GM19240 (cell line): ENCODE data around the gene DPP7.

Experiments used
- DNase-seq: peaks from one replicate; pipeline ENCODE4 v3.0.0; 2011; ENCODE audit warnings: low spot score; ENCODE audit not compliant: insufficient read length

Gene DPP7

GRCh38 chr9:137088121-137088520, 26.4 kb downstream of the DPP7 start:
- no peak for DNase-seq

- DNase-seq: no peak
These were observed 27.1 kb downstream of the DPP7 start for GRCh38 chr9:137087409-137087925.

GRCh38 chr9:137086531-137087408, 27.8 kb downstream of the DPP7 start, which contains the start of gene MAN1B1:
MAN1B1 (plus strand) TSS chr9:137086985; CDS start chr9:137087000, 15 bp downstream.
- DNase-seq: peak; percentile 93

- DNase-seq: no peak
These were observed 28.5 kb downstream of the DPP7 start for GRCh38 chr9:137085920-137086530.

GRCh38 chr9:137084526-137084925, 30.0 kb downstream of the DPP7 start:
- DNase-seq: no peak

- no peak for DNase-seq
These were observed 31.0 kb downstream of the DPP7 start for GRCh38 chr9:137083394-137084004.

- no peak for DNase-seq
These were observed 31.6 kb downstream of the DPP7 start for GRCh38 chr9:137082925-137083290.

- no peak for DNase-seq
These were observed 32.2 kb downstream of the DPP7 start for GRCh38 chr9:137082222-137082924.

- DNase-seq: no peak
These were observed 34.0 kb downstream of the DPP7 start for GRCh38 chr9:137080260-137081122.

GRCh38 chr9:137079401-137079787, 35.1 kb downstream of the DPP7 start:
- no peak for DNase-seq

- DNase-seq: no peak
These were observed 35.7 kb downstream of the DPP7 start for GRCh38 chr9:137078701-137079400.

- no peak for DNase-seq
These were observed 36.5 kb downstream of the DPP7 start for GRCh38 chr9:137077758-137078693.

GRCh38 chr9:137077010-137077747, 37.4 kb downstream of the DPP7 start, which contains the start of gene UAP1L1:
UAP1L1 (plus strand) TSS chr9:137077517; CDS start chr9:137077533, 16 bp downstream.
- no peak for DNase-seq

- DNase-seq: no peak
These were observed 37.9 kb downstream of the DPP7 start for GRCh38 chr9:137076636-137077009.

GRCh38 chr9:137075275-137075775, 39.2 kb downstream of the DPP7 start:
- no peak for DNase-seq

- no peak for DNase-seq
These were observed 39.8 kb downstream of the DPP7 start for GRCh38 chr9:137074657-137075274.

- no peak for DNase-seq
These were observed 40.5 kb downstream of the DPP7 start for GRCh38 chr9:137073992-137074399.
